ENCODE results near the gene DIP2A. TPM values are rescaled to one million over a fixed set of nuclear protein-coding genes. Genes with fewer than 3 reads are reported as not detected.
A peak's percentile ranks its signal among the peaks of the same experiment; 100 is the strongest.

The DIP2A gene
- total and polyA plus RNA-seq, 7 experiments from 2014 or later = 16.9 to 118 (median 105) TPM

- no peaks in the 10 kb centered on the region for H3K27me3 Mint-ChIP-seq
- intact Hi-C loops (cut with micrococcal nuclease) = no loop called here
These were observed 31.1 kb downstream of the DIP2A start for GRCh38 chr21:46489800-46490199.

DNA sequence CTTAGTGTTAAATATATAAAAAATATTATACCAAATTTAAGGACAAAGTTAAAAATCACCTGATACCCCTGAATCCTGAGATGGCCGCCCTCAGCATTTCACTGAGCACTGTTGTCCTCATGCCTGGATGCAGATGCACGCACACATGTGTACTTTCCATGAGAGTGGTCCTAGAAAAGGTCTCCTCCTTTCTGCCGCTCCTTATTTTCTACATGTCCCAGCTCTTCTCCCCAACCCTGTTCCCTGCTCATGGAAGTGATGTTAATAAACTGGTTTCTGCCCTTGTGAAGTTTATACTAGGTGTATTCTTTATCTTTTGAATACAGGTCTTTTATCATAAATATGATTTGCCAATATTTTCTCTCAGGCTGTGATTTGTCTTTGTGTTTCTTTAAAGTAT lies 32.9 kb downstream of the DIP2A start:
- Mint-ChIP-seq H3K4me3 (no peak overlapping the region), H3K36me3 (peaks cover 18 to 77% (median 52%) of the 10 kb centered on the region in 5 donors), H3K27me3 (no peaks in the 10 kb centered on the region), H3K27ac (peak overlapping the region in 5 of 9 donors; percentile 11 to 50 (median 28)), H3K9me3 (peaks cover 0 to 11% (median 0%) of the 10 kb centered on the region in 11 donors), H3K4me1 (peaks cover 8 to 61% (median 30%) of the 10 kb centered on the region in 7 donors)
- no peaks in the 10 kb centered on the region for H3K9me3 ChIP-seq (ENCODE audit: control insufficient read depth in 2 of 3, low read length in 3 of 3)
- H3K27ac ChIP-seq (ENCODE audit: low read depth, low read length) = no peak overlapping the region
- intact Hi-C loops (cut with micrococcal nuclease) = no loop called here
- POLR2A ChIA-PET = interaction anchor here (0.6 kb wide), 1 partner anchor 14 kb away, joined by 3 read pairs; no protein-coding TSS in a partner anchor
- H3K4me3 ChIP-seq (ENCODE audit: low read length) = no peak overlapping the region
- CTCF ChIA-PET = no interaction called here
- H3K36me3 ChIP-seq (ENCODE audit: control insufficient read depth in 2 of 3, insufficient read depth in 3 of 3, low read length in 3 of 3) = peaks cover under 1 to 56% (median 5%) of the 10 kb centered on the region in 3 experiments
- no peaks in the 10 kb centered on the region for H3K4me1 ChIP-seq (ENCODE audit: control insufficient read depth in 2 of 2, insufficient read depth in 2 of 2, low read length in 2 of 2)
- ATAC-seq (no peak), DNase-seq (no peak)
- H3K27me3 ChIP-seq (ENCODE audit: control insufficient read depth in 2 of 2, insufficient read depth in 2 of 2, low read length in 2 of 2) = no peaks in the 10 kb centered on the region

More at GRCh38 chr21:46489800-46490199, 31.1 kb downstream of the DIP2A start:
- ATAC-seq (no peak), DNase-seq (no peak)
- Mint-ChIP-seq H3K36me3 (peaks cover 14 to 73% (median 44%) of the 10 kb centered on the region in 5 donors), H3K9me3 (peaks cover 0 to 11% (median 0%) of the 10 kb centered on the region in 11 donors), H3K27ac (peak overlapping the region in 1 of 9 donors; percentile 51), H3K4me1 (peaks cover 3 to 63% (median 29%) of the 10 kb centered on the region in 7 donors), H3K4me3 (no peak overlapping the region)
- no peak overlapping the region for H3K27ac ChIP-seq (ENCODE audit: low read depth, low read length)
- no peak overlapping the region for H3K4me3 ChIP-seq (ENCODE audit: low read length)
- POLR2A ChIA-PET = no interaction called here
- H3K4me1 ChIP-seq (ENCODE audit: control insufficient read depth in 2 of 2, insufficient read depth in 2 of 2, low read length in 2 of 2) = no peaks in the 10 kb centered on the region
- no peaks in the 10 kb centered on the region for H3K9me3 ChIP-seq (ENCODE audit: control insufficient read depth in 2 of 3, low read length in 3 of 3)
- CTCF ChIA-PET = interaction anchor here (0.6 kb wide), 1 partner anchor 173 kb away, joined by 3 read pairs; no protein-coding TSS in a partner anchor
- H3K36me3 ChIP-seq (ENCODE audit: control insufficient read depth in 2 of 3, insufficient read depth in 3 of 3, low read length in 3 of 3) = peaks cover 5 to 49% (median 5%) of the 10 kb centered on the region in 3 experiments
- no peaks in the 10 kb centered on the region for H3K27me3 ChIP-seq (ENCODE audit: control insufficient read depth in 2 of 2, insufficient read depth in 2 of 2, low read length in 2 of 2)

GRCh38 chr21:46492851-46493250 lies 34.2 kb downstream of the DIP2A start:
- no peak overlapping the region for H3K4me3 Mint-ChIP-seq
- intact Hi-C loops (cut with micrococcal nuclease) = no loop called here
- Histone ChIP-seq H3K27ac (ENCODE audit: low read depth, low read length) (no peak overlapping the region), H3K4me1 (ENCODE audit: control insufficient read depth in 2 of 2, insufficient read depth in 2 of 2, low read length in 2 of 2) (no peaks in the 10 kb centered on the region), H3K9me3 (ENCODE audit: control insufficient read depth in 2 of 3, low read length in 3 of 3) (no peaks in the 10 kb centered on the region), H3K36me3 (ENCODE audit: control insufficient read depth in 2 of 3, insufficient read depth in 3 of 3, low read length in 3 of 3) (peaks cover 0 to 58% (median 5%) of the 10 kb centered on the region in 3 experiments), H3K27me3 (ENCODE audit: control insufficient read depth in 2 of 2, insufficient read depth in 2 of 2, low read length in 2 of 2) (no peaks in the 10 kb centered on the region), H3K4me3 (ENCODE audit: low read length) (no peak overlapping the region)
- no peak for ATAC-seq
- no peak for DNase-seq
- CTCF ChIA-PET = no interaction called here
- no peaks in the 10 kb centered on the region for H3K27me3 Mint-ChIP-seq
- peaks cover 8 to 50% (median 27%) of the 10 kb centered on the region in 7 donors for H3K4me1 Mint-ChIP-seq
- peaks cover 23 to 76% (median 42%) of the 10 kb centered on the region in 5 donors for H3K36me3 Mint-ChIP-seq
- H3K9me3 Mint-ChIP-seq = peaks cover 0 to 11% (median 0%) of the 10 kb centered on the region in 11 donors
- POLR2A ChIA-PET = no interaction called here
- H3K27ac Mint-ChIP-seq = peak overlapping the region in 3 of 9 donors; percentile 50 to 55 (median 51)

DNA sequence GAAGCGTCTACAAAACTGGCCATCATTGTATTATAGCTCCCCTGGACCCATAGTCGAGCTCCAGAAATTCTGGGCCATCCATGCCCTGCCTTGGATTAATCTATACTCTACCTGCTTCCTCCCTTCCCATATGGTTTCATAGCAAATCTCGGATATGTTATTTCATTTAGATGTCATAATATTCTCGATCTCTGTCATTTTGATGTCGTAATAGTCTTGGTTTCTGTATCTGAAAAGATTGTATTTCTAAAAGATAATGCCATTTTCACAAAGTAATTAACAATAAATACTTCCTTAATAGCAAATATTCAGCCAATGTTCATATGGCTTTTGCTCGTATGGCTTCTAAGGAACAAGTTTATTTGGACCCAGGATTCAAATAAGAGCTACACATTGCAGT lies 35.1 kb downstream of the DIP2A start:
- peaks cover 0 to 11% (median 0%) of the 10 kb centered on the region in 11 donors for H3K9me3 Mint-ChIP-seq
- DNase-seq = no peak
- peaks cover 23 to 78% (median 37%) of the 10 kb centered on the region in 5 donors for H3K36me3 Mint-ChIP-seq
- Histone ChIP-seq H3K36me3 (ENCODE audit: control insufficient read depth in 2 of 3, insufficient read depth in 3 of 3, low read length in 3 of 3) (peaks cover 0 to 67% (median 5%) of the 10 kb centered on the region in 3 experiments), H3K9me3 (ENCODE audit: control insufficient read depth in 2 of 3, low read length in 3 of 3) (no peaks in the 10 kb centered on the region), H3K27me3 (ENCODE audit: control insufficient read depth in 2 of 2, insufficient read depth in 2 of 2, low read length in 2 of 2) (no peaks in the 10 kb centered on the region), H3K4me3 (ENCODE audit: low read length) (no peak overlapping the region), H3K4me1 (ENCODE audit: control insufficient read depth in 2 of 2, insufficient read depth in 2 of 2, low read length in 2 of 2) (no peaks in the 10 kb centered on the region), H3K27ac (ENCODE audit: low read depth, low read length) (no peak overlapping the region)
- ChIA-PET CTCF (no interaction called here), POLR2A (interaction anchor here (0.7 kb wide), 1 partner anchor 150 kb away, joined by 3 read pairs; no protein-coding TSS in a partner anchor)
- peaks cover 8 to 40% (median 21%) of the 10 kb centered on the region in 7 donors for H3K4me1 Mint-ChIP-seq
- ATAC-seq = no peak
- H3K4me3 Mint-ChIP-seq = no peak overlapping the region
- H3K27me3 Mint-ChIP-seq = no peaks in the 10 kb centered on the region
- peak overlapping the region in 1 of 9 donors; percentile 33 for H3K27ac Mint-ChIP-seq
- intact Hi-C loops (cut with micrococcal nuclease) = no loop called here

GRCh38 chr21:46498335-46499050 lies 39.8 kb downstream of the DIP2A start:
- Mint-ChIP-seq H3K4me1 (peaks cover 14 to 54% (median 42%) of the 10 kb centered on the region in 7 donors), H3K4me3 (no peak overlapping the region), H3K27ac (peak overlapping the region in 2 of 9 donors; percentile 17 to 33), H3K36me3 (peaks cover 20 to 60% (median 32%) of the 10 kb centered on the region in 5 donors), H3K9me3 (no peaks in the 10 kb centered on the region), H3K27me3 (no peaks in the 10 kb centered on the region)
- Histone ChIP-seq H3K27ac (ENCODE audit: low read depth, low read length) (no peak overlapping the region), H3K27me3 (ENCODE audit: control insufficient read depth in 2 of 2, insufficient read depth in 2 of 2, low read length in 2 of 2) (no peaks in the 10 kb centered on the region), H3K9me3 (ENCODE audit: control insufficient read depth in 2 of 3, low read length in 3 of 3) (no peaks in the 10 kb centered on the region), H3K4me3 (ENCODE audit: low read length) (no peak overlapping the region), H3K36me3 (ENCODE audit: control insufficient read depth in 2 of 3, insufficient read depth in 3 of 3, low read length in 3 of 3) (peaks cover 0 to 54% (median 3%) of the 10 kb centered on the region in 3 experiments), H3K4me1 (ENCODE audit: control insufficient read depth in 2 of 2, insufficient read depth in 2 of 2, low read length in 2 of 2) (peaks cover 8 to 12% of the 10 kb centered on the region in 2 donors)
- no peak for DNase-seq
- CTCF ChIA-PET = interaction anchor here (0.5 to 0.8 kb wide), 2 partner anchors 22 to 44 kb away, joined by 3 to 5 read pairs; no protein-coding TSS in a partner anchor
- POLR2A ChIA-PET = interaction anchor here (0.5 to 3.0 kb wide), 2 partner anchors 133 to 138 kb away, joined by 6 to 13 read pairs; partner anchors contain the start of gene PRMT2
- intact Hi-C loops (cut with micrococcal nuclease) = no loop called here
- no peak for ATAC-seq

GRCh38 chr21:46500224-46500861 lies 41.7 kb downstream of the DIP2A start:
- intact Hi-C loops (cut with micrococcal nuclease) = no loop called here
- Histone ChIP-seq H3K4me1 (ENCODE audit: control insufficient read depth in 2 of 2, insufficient read depth in 2 of 2, low read length in 2 of 2) (peaks cover 8 to 12% of the 10 kb centered on the region in 2 donors), H3K4me3 (ENCODE audit: low read length) (no peak overlapping the region), H3K36me3 (ENCODE audit: control insufficient read depth in 2 of 3, insufficient read depth in 3 of 3, low read length in 3 of 3) (peaks cover 0 to 65% (median 3%) of the 10 kb centered on the region in 3 experiments), H3K9me3 (ENCODE audit: control insufficient read depth in 2 of 3, low read length in 3 of 3) (no peaks in the 10 kb centered on the region), H3K27ac (ENCODE audit: low read depth, low read length) (no peak overlapping the region), H3K27me3 (ENCODE audit: control insufficient read depth in 2 of 2, insufficient read depth in 2 of 2, low read length in 2 of 2) (no peaks in the 10 kb centered on the region)
- Mint-ChIP-seq H3K27me3 (no peaks in the 10 kb centered on the region), H3K9me3 (no peaks in the 10 kb centered on the region), H3K36me3 (peaks cover 13 to 49% (median 30%) of the 10 kb centered on the region in 5 donors), H3K27ac (peak overlapping the region; percentile 21 to 84 (median 80)), H3K4me1 (peaks cover 13 to 45% (median 31%) of the 10 kb centered on the region in 7 donors), H3K4me3 (peak overlapping the region in 3 of 10 donors; percentile 21 to 44 (median 33))
- ATAC-seq = no peak
- peak in 4 of 9 donors; percentile 8 to 14 (median 11) for DNase-seq
- ChIA-PET POLR2A (interaction anchor here (0.6 to 3.0 kb wide), 5 partner anchors 12 to 142 kb away, joined by 3 to 13 read pairs (median 4); partner anchors contain the start of gene PRMT2), CTCF (interaction anchor here (0.6 to 1.5 kb wide), 4 partner anchors 10 to 175 kb away, joined by 3 to 4 read pairs (median 3); no protein-coding TSS in a partner anchor)
